ENCODE data around the gene GCNT1.
A peak's percentile ranks its signal among the peaks of the same experiment; 100 is the strongest.

The GCNT1 gene

GRCh38 chr9:76528056-76528455 is 69.1 kb downstream of the GCNT1 start:
- no peak overlapping the region for H3K23ac ChIP-seq (ENCODE audit: low read depth, low read length, poor library complexity)
- no peak overlapping the region for H3K27ac ChIP-seq (replicated peaks; ENCODE audit: low read length)
- peaks cover 0 to 5% of the 10 kb centered on the region in 2 donors for H3K9me3 ChIP-seq (replicated peaks in 1 of 2; ENCODE audit: control insufficient read depth in 2 of 2, insufficient read depth in 1 of 2, low read depth in 1 of 2, low read length in 2 of 2)
- H4K91ac ChIP-seq (ENCODE audit: low read depth, low read length, poor library complexity): no peak overlapping the region
- H3K14ac ChIP-seq (ENCODE audit: low read length): no peak overlapping the region
- H3K4ac ChIP-seq (ENCODE audit: low read length): no peak overlapping the region
- H2BK12ac ChIP-seq (ENCODE audit: low read length): no peak overlapping the region
- no peaks in the 10 kb centered on the region for H3K36me3 ChIP-seq (replicated peaks in 1 of 2; ENCODE audit: control insufficient read depth in 2 of 2, insufficient read depth in 2 of 2, low read length in 2 of 2)
- H3K4me3 ChIP-seq (ENCODE audit: low read length in 2 of 2): no peak overlapping the region
- H2BK120ac ChIP-seq (ENCODE audit: low read depth, low read length): no peak overlapping the region
- H3K27me3 ChIP-seq (ENCODE audit: control insufficient read depth in 3 of 3, insufficient read depth in 3 of 3, low read depth in 1 of 3, low read length in 3 of 3): no peaks in the 10 kb centered on the region
- no CpG with 5 or more reads among the region's 7 CpGs for WGBS, 2 donors (ENCODE audit: extremely low coverage in 2 of 2, insufficient read length in 2 of 2, insufficient replicate concordance in 1 of 2)
- no peak overlapping the region for H3K4me2 ChIP-seq (ENCODE audit: insufficient read depth, low read length, poor library complexity, severe bottlenecking)
- H3K18ac ChIP-seq (ENCODE audit: low read length): no peak overlapping the region
- H3K9ac ChIP-seq (ENCODE audit: low read depth, low read length, poor library complexity): no peak overlapping the region
- no peak for DNase-seq (ENCODE audit: low spot score)
- H4K8ac ChIP-seq (ENCODE audit: low read depth, low read length): no peak overlapping the region
- H2AFZ ChIP-seq (ENCODE audit: low read length): no peak overlapping the region
- no peaks in the 10 kb centered on the region for H3K79me1 ChIP-seq (ENCODE audit: low read depth, low read length)
- no peak overlapping the region for H2BK5ac ChIP-seq (ENCODE audit: low read length)
- no peaks in the 10 kb centered on the region for H3K4me1 ChIP-seq (ENCODE audit: control insufficient read depth in 2 of 2, insufficient read depth in 1 of 2, low read depth in 1 of 2, low read length in 2 of 2)
- H2BK15ac ChIP-seq (ENCODE audit: low read length): no peak overlapping the region
- H2AK5ac ChIP-seq (ENCODE audit: low read depth, low read length): no peak overlapping the region

GRCh38 chr9:76528642-76529190 is 69.7 kb downstream of the GCNT1 start:
- WGBS, 2 donors (ENCODE audit: extremely low coverage in 2 of 2, insufficient read length in 2 of 2, insufficient replicate concordance in 1 of 2): no CpG with 5 or more reads among the region's 20 CpGs
- Histone ChIP-seq H3K4me3 (ENCODE audit: low read length in 2 of 2) (no peak overlapping the region), H3K9me3 (replicated peaks in 1 of 2; ENCODE audit: control insufficient read depth in 2 of 2, insufficient read depth in 1 of 2, low read depth in 1 of 2, low read length in 2 of 2) (peaks cover 0 to 5% of the 10 kb centered on the region in 2 donors), H3K4ac (ENCODE audit: low read length) (no peak overlapping the region), H3K4me2 (ENCODE audit: insufficient read depth, low read length, poor library complexity, severe bottlenecking) (no peak overlapping the region), H2BK120ac (ENCODE audit: low read depth, low read length) (no peak overlapping the region), H3K4me1 (ENCODE audit: control insufficient read depth in 2 of 2, insufficient read depth in 1 of 2, low read depth in 1 of 2, low read length in 2 of 2) (no peaks in the 10 kb centered on the region), H3K9ac (ENCODE audit: low read depth, low read length, poor library complexity) (no peak overlapping the region), H3K36me3 (replicated peaks in 1 of 2; ENCODE audit: control insufficient read depth in 2 of 2, insufficient read depth in 2 of 2, low read length in 2 of 2) (no peaks in the 10 kb centered on the region), H2BK5ac (ENCODE audit: low read length) (no peak overlapping the region), H2BK15ac (ENCODE audit: low read length) (no peak overlapping the region), H4K91ac (ENCODE audit: low read depth, low read length, poor library complexity) (no peak overlapping the region), H2BK12ac (ENCODE audit: low read length) (no peak overlapping the region), H3K27me3 (ENCODE audit: control insufficient read depth in 3 of 3, insufficient read depth in 3 of 3, low read depth in 1 of 3, low read length in 3 of 3) (no peaks in the 10 kb centered on the region), H3K27ac (replicated peaks; ENCODE audit: low read length) (no peak overlapping the region), H3K79me1 (ENCODE audit: low read depth, low read length) (no peaks in the 10 kb centered on the region), H3K23ac (ENCODE audit: low read depth, low read length, poor library complexity) (no peak overlapping the region), H2AK5ac (ENCODE audit: low read depth, low read length) (no peak overlapping the region), H2AFZ (ENCODE audit: low read length) (no peak overlapping the region), H3K14ac (ENCODE audit: low read length) (no peak overlapping the region), H4K8ac (ENCODE audit: low read depth, low read length) (no peak overlapping the region), H3K18ac (ENCODE audit: low read length) (peak overlapping the region; percentile 19)
- no peak for DNase-seq (ENCODE audit: low spot score)

GRCh38 chr9:76529653-76530052 is 70.7 kb downstream of the GCNT1 start:
- Histone ChIP-seq H3K9ac (ENCODE audit: low read depth, low read length, poor library complexity) (no peak overlapping the region), H2AFZ (ENCODE audit: low read length) (no peak overlapping the region), H3K79me1 (ENCODE audit: low read depth, low read length) (no peaks in the 10 kb centered on the region), H3K36me3 (replicated peaks in 1 of 2; ENCODE audit: control insufficient read depth in 2 of 2, insufficient read depth in 2 of 2, low read length in 2 of 2) (no peaks in the 10 kb centered on the region), H3K4me3 (ENCODE audit: low read length in 2 of 2) (no peak overlapping the region), H3K14ac (ENCODE audit: low read length) (no peak overlapping the region), H3K4me2 (ENCODE audit: insufficient read depth, low read length, poor library complexity, severe bottlenecking) (no peak overlapping the region), H4K91ac (ENCODE audit: low read depth, low read length, poor library complexity) (no peak overlapping the region), H2BK15ac (ENCODE audit: low read length) (no peak overlapping the region), H2BK120ac (ENCODE audit: low read depth, low read length) (no peak overlapping the region), H2BK12ac (ENCODE audit: low read length) (no peak overlapping the region), H3K18ac (ENCODE audit: low read length) (no peak overlapping the region), H3K9me3 (replicated peaks in 1 of 2; ENCODE audit: control insufficient read depth in 2 of 2, insufficient read depth in 1 of 2, low read depth in 1 of 2, low read length in 2 of 2) (peaks cover 0 to 5% of the 10 kb centered on the region in 2 donors), H3K23ac (ENCODE audit: low read depth, low read length, poor library complexity) (no peak overlapping the region), H4K8ac (ENCODE audit: low read depth, low read length) (no peak overlapping the region), H2BK5ac (ENCODE audit: low read length) (no peak overlapping the region), H3K27me3 (ENCODE audit: control insufficient read depth in 3 of 3, insufficient read depth in 3 of 3, low read depth in 1 of 3, low read length in 3 of 3) (no peaks in the 10 kb centered on the region), H3K4me1 (ENCODE audit: control insufficient read depth in 2 of 2, insufficient read depth in 1 of 2, low read depth in 1 of 2, low read length in 2 of 2) (no peaks in the 10 kb centered on the region), H3K27ac (replicated peaks; ENCODE audit: low read length) (no peak overlapping the region), H3K4ac (ENCODE audit: low read length) (no peak overlapping the region), H2AK5ac (ENCODE audit: low read depth, low read length) (no peak overlapping the region)
- WGBS, 2 donors (ENCODE audit: extremely low coverage in 2 of 2, insufficient read length in 2 of 2, insufficient replicate concordance in 1 of 2): no CpG with 5 or more reads among the region's 5 CpGs
- no peak for DNase-seq (ENCODE audit: low spot score)

- no peak for DNase-seq (ENCODE audit: low spot score)
- no peak overlapping the region for H3K23ac ChIP-seq (ENCODE audit: low read depth, low read length, poor library complexity)
- H3K27me3 ChIP-seq (ENCODE audit: control insufficient read depth in 3 of 3, insufficient read depth in 3 of 3, low read depth in 1 of 3, low read length in 3 of 3): no peaks in the 10 kb centered on the region
- no peak overlapping the region for H2BK5ac ChIP-seq (ENCODE audit: low read length)
- no peak overlapping the region for H2AK5ac ChIP-seq (ENCODE audit: low read depth, low read length)
- H3K18ac ChIP-seq (ENCODE audit: low read length): no peak overlapping the region
- no peak overlapping the region for H3K4ac ChIP-seq (ENCODE audit: low read length)
- no peak overlapping the region for H3K4me3 ChIP-seq (ENCODE audit: low read length in 2 of 2)
- no peak overlapping the region for H2BK15ac ChIP-seq (ENCODE audit: low read length)
- no CpG with 5 or more reads among the region's 6 CpGs for WGBS, 2 donors (ENCODE audit: extremely low coverage in 2 of 2, insufficient read length in 2 of 2, insufficient replicate concordance in 1 of 2)
- no peak overlapping the region for H4K91ac ChIP-seq (ENCODE audit: low read depth, low read length, poor library complexity)
- H3K79me1 ChIP-seq (ENCODE audit: low read depth, low read length): no peaks in the 10 kb centered on the region
- no peaks in the 10 kb centered on the region for H3K4me1 ChIP-seq (ENCODE audit: control insufficient read depth in 2 of 2, insufficient read depth in 1 of 2, low read depth in 1 of 2, low read length in 2 of 2)
- H3K4me2 ChIP-seq (ENCODE audit: insufficient read depth, low read length, poor library complexity, severe bottlenecking): no peak overlapping the region
- no peak overlapping the region for H2AFZ ChIP-seq (ENCODE audit: low read length)
- H3K36me3 ChIP-seq (replicated peaks in 1 of 2; ENCODE audit: control insufficient read depth in 2 of 2, insufficient read depth in 2 of 2, low read length in 2 of 2): no peaks in the 10 kb centered on the region
- no peak overlapping the region for H3K14ac ChIP-seq (ENCODE audit: low read length)
- H2BK120ac ChIP-seq (ENCODE audit: low read depth, low read length): no peak overlapping the region
- H3K27ac ChIP-seq (replicated peaks; ENCODE audit: low read length): no peak overlapping the region
- H3K9ac ChIP-seq (ENCODE audit: low read depth, low read length, poor library complexity): no peak overlapping the region
- peaks cover 0 to 5% of the 10 kb centered on the region in 2 donors for H3K9me3 ChIP-seq (replicated peaks in 1 of 2; ENCODE audit: control insufficient read depth in 2 of 2, insufficient read depth in 1 of 2, low read depth in 1 of 2, low read length in 2 of 2)
- H4K8ac ChIP-seq (ENCODE audit: low read depth, low read length): no peak overlapping the region
- H2BK12ac ChIP-seq (ENCODE audit: low read length): no peak overlapping the region
These were observed 71.6 kb downstream of the GCNT1 start for GRCh38 chr9:76530458-76531110.

Measured in neuronal stem cell (in vitro differentiated cells).